NCI-H82 treated with DMSO at 0.1 percent for 48 hours (cell line): ENCODE data around the gene NCAPD3.

ENCODE experiments used
- DNase-seq: peaks from one replicate; lab custom pipeline; 2025; ENCODE audit not compliant: unreplicated experiment; lab: John Stamatoyannopoulos, UW

Gene NCAPD3

GRCh38 chr11:134170177-134170918 is 53.4 kb downstream of the NCAPD3 start:
- DNase-seq = no peak

GRCh38 chr11:134164490-134165370 is 59.0 kb downstream of the NCAPD3 start:
- no peak for DNase-seq

DNA sequence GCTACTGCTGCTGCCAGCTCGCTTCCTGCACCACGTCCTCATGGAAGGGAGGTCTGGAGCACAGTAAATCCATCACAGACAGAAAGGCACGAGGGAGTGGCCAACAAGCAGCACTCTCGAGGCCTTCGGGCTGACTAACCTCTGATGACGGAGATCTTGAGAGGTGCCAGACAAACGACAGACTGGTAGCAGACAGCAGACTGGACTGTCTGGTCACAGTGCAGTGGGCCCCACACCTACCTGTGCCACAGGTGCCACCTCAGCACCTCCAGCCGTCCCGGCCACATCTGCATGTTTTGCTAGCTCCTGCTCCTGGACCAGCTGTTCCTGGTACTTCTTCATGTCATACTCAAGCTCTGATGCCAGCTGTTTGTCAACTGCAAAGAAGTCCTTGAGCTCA is 64.1 kb downstream of the NCAPD3 start:
- DNase-seq = no peak

DNA sequence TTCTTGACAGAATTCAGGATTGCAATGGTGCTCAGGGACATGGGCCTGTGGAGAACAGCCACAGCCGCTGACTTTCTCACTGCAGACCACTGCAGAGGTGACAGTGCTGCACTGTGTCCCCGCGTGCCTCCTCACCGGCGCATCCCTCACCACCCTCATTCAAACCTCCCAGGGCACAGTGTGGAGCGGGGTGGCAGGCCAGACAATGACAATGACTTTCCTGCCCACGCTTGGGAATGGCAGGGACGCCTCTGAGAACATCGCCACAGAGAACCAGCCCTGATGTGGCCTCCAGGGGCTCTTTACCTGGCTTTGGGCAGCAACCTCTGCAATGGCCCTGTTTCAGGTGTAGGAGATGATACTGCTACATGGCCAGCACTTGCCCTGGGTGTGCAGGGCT is 65.7 kb downstream of the NCAPD3 start:
- no peak for DNase-seq

- no peak for DNase-seq
Measured at GRCh38 chr11:134157451-134157850, 66.3 kb downstream of the NCAPD3 start.

DNA sequence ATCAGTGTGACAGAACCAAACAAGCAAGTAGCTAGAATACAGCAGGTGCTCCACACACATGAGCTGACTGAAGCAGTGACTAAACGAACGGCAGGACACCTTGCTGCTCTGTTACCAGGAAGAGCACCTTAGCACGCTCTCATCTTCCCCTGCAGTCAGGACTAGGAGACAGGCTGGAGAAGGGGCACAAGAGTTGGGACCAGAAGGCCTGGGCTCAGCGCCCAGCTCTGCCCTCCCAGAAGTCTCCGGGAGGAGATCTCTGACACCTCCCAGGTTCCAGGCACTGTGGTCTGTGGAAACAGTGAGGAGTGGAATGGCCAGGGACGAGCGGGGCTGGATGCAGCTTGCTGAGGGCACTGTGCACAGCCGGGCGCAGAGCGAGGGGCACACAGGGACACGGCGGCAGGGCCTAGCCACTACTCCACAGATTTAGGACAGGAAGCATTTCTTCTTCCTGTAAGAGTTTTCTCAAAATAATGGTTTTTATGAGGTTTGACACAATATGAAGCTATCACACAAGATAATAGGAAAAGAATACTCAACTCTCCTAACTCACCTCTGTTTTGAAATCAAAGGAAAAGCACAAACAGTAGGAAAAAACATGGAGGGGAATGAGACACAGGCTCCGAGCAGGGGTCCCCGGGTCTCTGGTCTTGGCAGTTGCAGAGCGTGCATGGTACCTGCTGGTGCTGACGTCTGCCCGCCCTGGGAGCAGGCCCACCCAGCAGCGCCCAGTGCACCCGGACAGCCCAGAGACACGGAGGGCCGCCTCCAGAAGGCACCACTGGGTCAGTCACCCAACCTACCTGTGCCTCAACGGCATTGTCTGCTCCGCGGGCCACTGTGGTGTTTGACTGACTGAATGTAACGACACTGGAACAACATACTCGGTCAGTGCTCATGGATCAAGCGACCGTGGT is 67.6 kb downstream of the NCAPD3 start:
- DNase-seq = no peak

DNA sequence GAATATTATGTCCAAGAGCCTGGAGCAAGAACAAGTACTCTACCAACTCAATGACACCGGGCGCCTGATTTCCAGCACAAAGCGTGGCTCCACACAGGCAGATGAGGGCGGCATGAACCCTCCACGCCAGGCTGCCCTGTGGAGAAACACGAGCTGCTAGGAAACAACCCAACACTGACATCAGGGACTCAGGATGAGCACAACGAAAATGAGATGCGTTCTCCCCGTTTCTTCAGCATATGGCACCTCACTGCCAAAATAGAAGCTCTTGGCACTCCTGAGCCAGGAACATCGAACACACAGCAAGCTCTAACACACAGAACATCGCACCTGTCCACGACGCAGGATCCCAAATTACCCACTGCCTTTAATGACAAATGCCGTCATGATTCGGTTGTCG is 68.3 kb downstream of the NCAPD3 start:
- DNase-seq = no peak

GRCh38 chr11:134154441-134154840 is 69.3 kb downstream of the NCAPD3 start:
- DNase-seq = no peak

DNA sequence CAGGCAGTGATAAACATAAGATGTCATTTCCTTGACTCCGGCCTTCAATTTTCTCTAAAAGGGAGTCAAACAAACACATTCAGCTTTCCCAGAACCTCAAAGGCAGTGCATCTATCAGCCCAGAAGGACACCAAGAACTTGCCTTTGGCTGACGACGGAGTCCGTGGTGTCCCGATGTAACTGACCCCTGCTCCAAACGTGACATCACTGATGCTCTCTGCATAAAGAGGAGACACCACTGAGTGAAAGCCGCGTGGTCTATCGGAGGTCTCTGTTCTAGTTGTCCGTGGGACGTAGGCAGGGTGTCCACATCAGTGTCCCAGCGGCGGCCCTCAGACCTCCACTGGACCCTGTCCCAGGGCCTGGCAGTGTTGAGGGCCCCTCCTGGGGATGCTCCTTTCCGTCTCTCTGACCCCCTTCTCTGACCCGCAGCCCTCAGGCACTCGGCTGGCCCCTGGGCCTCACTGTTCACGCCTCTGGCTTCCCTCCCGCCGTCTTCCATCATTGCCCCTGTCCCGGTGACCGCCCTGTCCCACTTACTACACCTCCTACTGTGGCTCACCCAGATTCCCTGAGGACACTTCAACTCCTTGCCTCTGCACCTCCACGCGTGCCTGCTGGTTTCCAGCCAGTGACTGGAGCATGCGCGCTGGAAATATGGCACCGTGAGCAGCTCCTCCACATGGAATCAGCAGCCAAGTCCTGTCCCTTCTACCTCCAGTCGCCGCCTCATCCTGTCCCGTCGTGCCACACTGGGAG is 70.4 kb downstream of the NCAPD3 start:
- DNase-seq = no peak

GRCh38 chr11:134152696-134153095 is 71.1 kb downstream of the NCAPD3 start:
- no peak for DNase-seq

GRCh38 chr11:134151083-134151747 is 72.6 kb downstream of the NCAPD3 start:
- no peak for DNase-seq

DNA sequence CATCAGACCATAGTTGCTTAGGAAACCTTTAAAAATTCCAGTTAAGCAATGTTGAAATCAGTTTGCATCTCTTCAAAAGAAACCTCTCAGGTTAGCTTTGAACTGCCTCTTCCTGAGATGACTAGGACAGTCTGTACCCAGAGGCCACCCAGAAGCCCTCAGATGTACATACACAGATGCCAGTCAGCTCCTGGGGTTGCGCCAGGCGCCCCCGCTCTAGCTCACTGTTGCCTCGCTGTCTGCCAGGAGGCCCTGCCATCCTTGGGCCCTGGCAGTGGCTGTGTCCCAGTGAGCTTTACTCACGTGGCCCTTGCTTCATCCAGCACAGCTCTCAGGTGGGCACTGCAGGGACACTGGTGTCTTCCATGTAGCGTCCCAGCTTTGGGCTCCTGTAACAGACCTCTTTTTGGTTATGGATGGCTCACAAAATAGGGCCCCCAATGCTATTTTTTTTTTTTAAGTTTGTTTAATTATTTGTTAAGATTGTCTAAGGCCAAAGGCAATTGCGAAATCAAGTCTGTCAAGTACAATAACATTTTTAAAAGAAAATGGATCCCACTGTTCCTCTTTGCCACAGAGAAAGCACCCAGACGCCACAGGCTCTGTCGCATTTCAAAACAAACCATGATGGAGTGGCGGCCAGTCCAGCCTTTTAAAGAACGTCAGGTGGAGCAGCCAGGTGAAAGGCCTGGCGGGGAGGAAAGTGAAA is 73.4 kb downstream of the NCAPD3 start:
- no peak for DNase-seq

- DNase-seq = no peak
Measured at GRCh38 chr11:134149371-134149770, 74.4 kb downstream of the NCAPD3 start.

DNA sequence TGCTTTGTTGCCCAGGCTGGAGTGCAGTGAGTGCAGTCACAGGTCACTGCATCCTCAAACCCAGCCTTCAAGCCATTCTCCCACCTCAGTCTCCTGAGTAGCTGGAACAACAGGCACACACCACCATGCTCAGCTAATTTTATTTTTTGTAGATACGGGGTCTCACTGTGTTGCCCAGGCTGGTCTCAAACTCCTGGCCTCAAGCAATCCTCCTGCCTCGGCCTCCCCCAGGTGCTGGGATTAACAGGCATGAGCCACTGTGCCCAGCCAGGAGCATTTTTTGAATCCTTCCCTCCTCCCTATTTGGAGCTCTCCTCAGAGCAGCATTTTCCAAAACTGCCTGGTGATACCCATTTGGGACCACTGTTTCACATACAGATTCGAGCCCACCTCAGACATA is 77.2 kb downstream of the NCAPD3 start:
- no peak for DNase-seq

- DNase-seq = no peak
Measured at GRCh38 chr11:134145715-134146114, 78.1 kb downstream of the NCAPD3 start.

- no peak for DNase-seq
Measured at GRCh38 chr11:134144744-134145143, 79.0 kb downstream of the NCAPD3 start.

GRCh38 chr11:134143801-134144200 is 80.0 kb downstream of the NCAPD3 start:
- no peak for DNase-seq

DNA sequence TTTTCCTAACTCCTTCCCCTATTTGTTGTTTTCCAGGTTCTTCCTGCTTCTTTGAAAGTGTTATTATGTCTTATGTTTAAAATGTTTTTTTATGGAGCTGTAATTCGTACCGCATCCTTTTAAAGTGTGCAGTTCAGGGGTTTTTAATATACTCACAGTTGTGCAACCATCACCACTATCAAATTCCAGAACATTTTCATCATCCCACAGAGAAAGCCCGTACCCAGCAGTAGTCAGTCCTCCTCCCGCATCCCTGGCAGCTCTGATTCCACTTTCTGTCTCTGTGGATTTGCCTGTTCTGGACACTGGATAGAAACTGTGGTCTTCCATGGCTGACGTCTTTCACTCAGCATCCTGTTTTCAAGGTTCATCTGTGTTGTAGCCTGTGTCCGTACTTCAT is 81.2 kb downstream of the NCAPD3 start:
- DNase-seq = no peak

DNA sequence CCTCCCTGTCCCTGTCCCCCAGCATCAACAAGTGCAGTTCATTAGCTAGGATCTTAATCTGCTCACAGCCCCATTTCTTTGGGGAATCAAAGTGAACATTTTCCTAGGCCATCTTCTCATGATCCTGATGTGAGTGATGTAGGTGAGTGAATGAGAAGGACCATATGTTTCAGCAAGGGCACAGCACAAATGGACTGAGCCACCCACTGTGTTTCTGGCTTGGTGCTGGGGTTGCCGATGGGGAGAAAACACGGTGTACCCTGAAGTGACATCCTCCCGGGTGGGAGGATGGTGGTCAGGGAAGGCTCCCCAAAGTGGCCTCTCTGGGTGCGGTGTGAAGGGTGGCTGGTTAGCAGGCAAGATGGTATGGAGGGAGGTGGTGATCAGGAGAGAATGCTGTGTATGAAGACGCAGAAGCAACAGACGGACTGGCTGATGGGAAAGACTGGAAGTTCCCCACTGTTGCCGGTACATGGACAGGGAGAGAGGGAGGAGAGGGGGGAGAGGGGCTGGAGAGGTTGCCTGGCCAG is 82.7 kb downstream of the NCAPD3 start:
- no peak for DNase-seq
